NCI-H2107 (cell line): Measurements from ENCODE around the gene RAB12.

Experiments
- DNase-seq: peaks from one replicate; lab custom pipeline; 2025; lab: John Stamatoyannopoulos, UW

Gene RAB12

GRCh38 chr18:8685141-8685913, 76.1 kb downstream of the RAB12 start:
- DNase-seq = no peak

- DNase-seq = no peak
Observed at GRCh38 chr18:8685914-8686216, 76.6 kb downstream of the RAB12 start.

GRCh38 chr18:8686611-8687010, 77.4 kb downstream of the RAB12 start:
- no peak for DNase-seq

GRCh38 chr18:8688216-8688800, 79.1 kb downstream of the RAB12 start:
- DNase-seq = no peak

GRCh38 chr18:8688816-8689215, 79.6 kb downstream of the RAB12 start:
- no peak for DNase-seq
